HG03135 (cell line): ENCODE measurements around the gene TMEM91.

ENCODE experiments used
- ATAC-seq: cut with Tn5 transposase; IDR thresholded peaks from one replicate; pipeline ENCODE4 v1.9.1; 2021; ENCODE audit warnings: mild to moderate bottlenecking, moderate library complexity; ENCODE audit not compliant: unreplicated experiment

TMEM91 gene

GRCh38 chr19:41427647-41428480, 51.5 kb downstream of the TMEM91 start:
- ATAC-seq = no peak

- no peak for ATAC-seq
These were observed 52.1 kb downstream of the TMEM91 start for GRCh38 chr19:41428481-41428859.

DNA sequence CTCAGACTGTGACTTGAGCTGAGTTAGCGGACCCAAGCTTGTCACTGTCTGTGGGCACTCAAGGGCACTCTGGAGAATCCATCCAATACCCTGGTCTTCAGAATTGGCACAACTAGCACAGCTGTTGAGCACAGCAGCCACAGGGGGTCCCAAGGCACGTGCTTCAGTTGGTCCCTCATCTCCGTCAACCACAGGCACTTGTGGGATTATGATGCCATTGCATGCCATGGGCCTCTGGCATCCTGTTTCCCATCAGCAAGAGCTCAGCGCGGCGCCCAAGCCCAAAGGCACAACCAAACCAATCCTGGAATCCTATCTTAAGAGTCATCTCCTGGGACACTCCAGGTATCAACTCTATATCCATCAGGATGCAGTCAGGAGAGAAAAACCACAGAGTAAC, 54.6 kb downstream of the TMEM91 start:
- ATAC-seq = no peak

- ATAC-seq = no peak
These were observed 55.4 kb downstream of the TMEM91 start for GRCh38 chr19:41431426-41432386.

- ATAC-seq = no peak
These were observed 56.8 kb downstream of the TMEM91 start for GRCh38 chr19:41433171-41433570.
